Heart right ventricle (tissue), 16 donors: ENCODE measurements around the gene ATAD1. TPM values are rescaled to one million over a fixed set of nuclear protein-coding genes. Genes with fewer than 3 reads are reported as not detected.
"Not testable (repeated sequence)": the region's sequence is repeated elsewhere in the genome, so short reads cannot be mapped to it uniquely, and the experiment has no call there.

Source experiments
- ATAC-seq, 8 donors: fragments of 200-7000 bp; cut with Tn5 transposase; one replicate each; pipeline ENCODE4 v1.9.1; 2020; ENCODE audit warnings: mild to moderate bottlenecking in 8 of 8, moderate library complexity in 8 of 8, moderate number of reproducible peaks in 1 of 8
- DNase-seq, 2 donors: peaks; one replicate each; pipeline ENCODE4 v3.0.0-alpha.2; 2020
- H3K27ac ChIP-seq, 10 donors: fragments of 200-600 bp; sonication (generic) in 2 of 10; one replicate each; pipeline versions ENCODE4 v1.5.0 to v1.8.0; 2020 to 2022; ENCODE audit warnings: mild to moderate bottlenecking in 3 of 10
- H3K27me3 ChIP-seq, 7 donors: fragments of 200-600 bp; one replicate each; pipeline ENCODE4 v1.8.0; 2021 to 2022; ENCODE audit warnings: mild to moderate bottlenecking in 2 of 7
- H3K36me3 ChIP-seq, 9 donors: fragments of 200-600 bp; sonication (generic) in 1 of 9; one replicate each; pipeline versions ENCODE4 v1.5.0 to v1.8.0; 2020 to 2022; ENCODE audit warnings: mild to moderate bottlenecking in 2 of 9
- H3K4me1 ChIP-seq, 9 donors: fragments of 200-600 bp; sonication (generic) in 1 of 9; one replicate each; pipeline versions ENCODE4 v1.5.0 to v1.8.0; 2020 to 2022; ENCODE audit warnings: mild to moderate bottlenecking in 4 of 9
- H3K4me3 ChIP-seq, 10 donors: fragments of 200-600 bp; sonication (generic) in 2 of 10; one replicate each; pipeline versions ENCODE4 v1.5.0 to v1.8.0; 2020 to 2022; ENCODE audit warnings: mild to moderate bottlenecking in 7 of 10, moderate library complexity in 2 of 10
- H3K9me3 ChIP-seq, 11 donors: fragments of 200-600 bp in 10 of 11; sonication (generic) in 2 of 11; one replicate each; pipeline versions ENCODE4 v1.5.0 to v1.8.0; 2013 to 2022; ENCODE audit warnings: mild to moderate bottlenecking in 2 of 11, control low read depth in 1 of 11, moderate library complexity in 1 of 11
- CTCF ChIP-seq, 9 donors: fragments of 200-600 bp; sonication (generic) in 2 of 9; IDR thresholded peaks; one replicate each; pipeline versions ENCODE4 v1.5.0 to v1.8.0; 2021 to 2022; ENCODE audit warnings: antibody characterized with exemption in 9 of 9, mild to moderate bottlenecking in 5 of 9, moderate library complexity in 1 of 9
- WGBS, 2 donors: extraction: QIAGEN DNeasy Blood & Tissue Kit; methylation state at CpG; one replicate each; pipeline ENCODE4 v1.1.7; 2013; ENCODE audit warnings: inconsistent platforms in 1 of 2; 5-methylcytosine and 5-hydroxymethylcytosine counted together
- intact Hi-C, 10 donors: fragments of 100-400 bp; cut with DNase I; formaldehyde crosslinking; loops; one replicate each; pipeline versions ENCODE4 v1.11.1 to v1.14.2; 2022
- polyA plus RNA-seq, 2 donors: library from polyadenylated mRNA; stranded (reverse); fragments of 200-250 nt; gene quantifications; one replicate each; pipeline ENCODE4 v1.2.3, GENCODE V29; 2013
- total RNA-seq, 10 donors: library from RNA; stranded (reverse); fragmentation: NEBNext Ultra II Directional in 3 of 10; extraction: Animal tissue kit (Norgen Biotek cat#: 25700) in 3 of 10; gene quantifications; one replicate each; pipeline versions ENCODE4 v1.2.1 to v1.2.4, GENCODE V29; 2021 to 2023
- donor health status: Arrhythmogenic right ventricular cardiomyopathy.
- donor health status: ischemic (EF 13 %, LVEDD 7.1; RV severe dilation, severe dysfunction).
- donor health status: healthy with polysubstance abuse.
- donor health status: DM: no; HTN: yes; CAD: no.
- donor health status: DM: no; HTN: no; CAD: no.
- donor health status: ischemic (EF 25% LVEDD 6.9; RV normal size, moderate dysfunction).
- donor health status: ischemic (EF 25% LVEDD 5.7; RV mildly dilated, moderate dysfunction).
- donor health status: healthy.
- donor health status: DM: yes; HTN: yes; CAD: no.
- donor health status: Ischemic cardiomyopathy.
- donor health status: ischemic (EF 35%, LVEDD 5.7; RV mildly dilated, moderate dysfunction).
- donor health status: nonischemic (EF 11% LVEDD 7.7; RV severe dilation, severe dysfunction).
- donor health status: DM: yes; HTN: yes; CAD: no.
- donor health status: PGD.
- donor health status: ischemic (EF 29% LVEDD 5.4; RV normal size, mild dysfunction).
- donor health status: nonischemic (EF 23%, LVEDD 6.1; RV moderate dilation, normal function).

Gene ATAD1
- total and polyA plus RNA-seq, 12 donors = 18.4 to 147 (median 97.8) TPM

- Histone ChIP-seq H3K4me3 (peak overlapping the region; percentile 77 to 90 (median 85)), H3K36me3 (no peaks in the 10 kb centered on the region), H3K9me3 (no peaks in the 10 kb centered on the region), H3K27me3 (no peaks in the 10 kb centered on the region), H3K4me1 (peaks cover 5 to 47% (median 36%) of the 10 kb centered on the region in 9 donors), H3K27ac (peak overlapping the region; percentile 91 to 99 (median 98))
- DNase-seq (no peak), ATAC-seq (no peak)
- no peak for TF ChIP-seq CTCF (IDR thresholded peaks at IDR 0.05)
- intact Hi-C loops = loop anchor here in 7 of 10 donors (5.0 to 10.0 kb wide), 7 partner anchors 62 to 379 kb away; no protein-coding TSS in a partner anchor
- WGBS, 2 donors = 2 to 4% methylated on average over 4 of the region's 4 CpGs
These were observed 47.3 kb upstream of the ATAD1 start for GRCh38 chr10:87865241-87865881.

GRCh38 chr10:87864496-87865059 is 46.6 kb upstream of the ATAD1 start:
- intact Hi-C loops = loop anchor here in 9 of 10 donors (5.0 to 10.0 kb wide), 17 partner anchors 63 to 688 kb away; no protein-coding TSS in a partner anchor
- peak overlapping the region; percentile 91 to 99 (median 98) for H3K27ac ChIP-seq
- TF ChIP-seq CTCF (IDR thresholded peaks at IDR 0.05) = no peak
- no peaks in the 10 kb centered on the region for H3K36me3 ChIP-seq
- DNase-seq = no peak
- ATAC-seq = no peak
- H3K4me1 ChIP-seq = peaks cover 5 to 45% (median 28%) of the 10 kb centered on the region in 9 donors
- no peaks in the 10 kb centered on the region for H3K27me3 ChIP-seq
- H3K9me3 ChIP-seq = no peaks in the 10 kb centered on the region
- WGBS, 2 donors = 1% methylated on average over 16 of the region's 16 CpGs
- H3K4me3 ChIP-seq = peak overlapping the region; percentile 77 to 90 (median 85)

GRCh38 chr10:87863951-87864495 is 46.0 kb upstream of the ATAD1 start:
- H3K4me1 ChIP-seq = peaks cover 4 to 39% (median 24%) of the 10 kb centered on the region in 9 donors
- intact Hi-C loops = loop anchor here in 9 of 10 donors (2.0 to 10.0 kb wide), 17 partner anchors 91 to 688 kb away; no protein-coding TSS in a partner anchor
- not testable (repeated sequence) for ATAC-seq, H3K36me3 ChIP-seq, H3K9me3 ChIP-seq, H3K27me3 ChIP-seq
- peak overlapping the region; percentile 77 to 90 (median 85) for H3K4me3 ChIP-seq
- 0% methylated on average over 34 to 47 of the region's 47 CpGs for WGBS, 2 donors
- peak in 1 of 2 donors; percentile 51 for DNase-seq
- H3K27ac ChIP-seq = peak overlapping the region; percentile 91 to 99 (median 98)

- TF ChIP-seq CTCF (IDR thresholded peaks at IDR 0.05) = peak in 1 of 9 donors; percentile 10
- Histone ChIP-seq H3K36me3 (no peaks in the 10 kb centered on the region), H3K4me1 (peaks cover 0 to 32% (median 17%) of the 10 kb centered on the region in 9 donors), H3K4me3 (peak within 1 kb of the TSS; percentile 77 to 90 (median 85)), H3K27ac (peak within 1 kb of the TSS; percentile 91 to 99 (median 98)), H3K27me3 (no peaks in the 10 kb centered on the region), H3K9me3 (no peaks in the 10 kb centered on the region)
- WGBS, 2 donors = 0% methylated on average over 69 to 89 of the region's 89 CpGs
- intact Hi-C loops = loop anchor here in 9 of 10 donors (2.0 to 10.0 kb wide), 17 partner anchors 92 to 689 kb away; no protein-coding TSS in a partner anchor
- ATAC-seq (peak; percentile 72 to 89 (median 76)), DNase-seq (peak; percentile 92)
These were observed 45.3 kb upstream of the ATAD1 start, which contains the start of the genes KLLN and PTEN for GRCh38 chr10:87863053-87863943. Gene KLLN (minus strand): TSS chr10:87863533. CDS start chr10:87862487, 1,046 bp downstream. Gene PTEN (plus strand): TSS chr10:87863625. CDS start chr10:87864470, 845 bp downstream.
